ENCODE data around the gene STEAP3. TPM values are rescaled to one million over a fixed set of nuclear protein-coding genes. Genes with fewer than 3 reads are reported as not detected.

The STEAP3 gene
- polyA plus RNA-seq, 2 of the 4 experiments (the other 2 are of a cell fraction), result 23.5 to 30.2 TPM

- CTCF ChIA-PET, result interaction anchor here (0.6 to 3.7 kb wide), 6 partner anchors 8 to 343 kb away, joined by 3 to 17 read pairs (median 3); no protein-coding TSS in a partner anchor
- POLR2A ChIA-PET, result no interaction called here
- Histone ChIP-seq H3K4me3 (no peak overlapping the region), H3K9me3 (no peaks in the 10 kb centered on the region), H3K27ac (no peak overlapping the region), H3K4me2 (no peak overlapping the region), H3K4me1 (peaks cover 13% of the 10 kb centered on the region)
- WGBS (ENCODE audit: missing lambda C conversion rate), result 92% methylated on average over 9 of the region's 9 CpGs
- no peak for FAIRE-seq
- no peak for TF ChIP-seq RAD21 (conservative IDR thresholded peaks at IDR 0.05 in 1 of 2, IDR thresholded peaks at IDR 0.05 in 1 of 2)
- TF ChIP-seq RFX5 (IDR thresholded peaks at IDR 0.05), result no peak
- TF ChIP-seq JUNB (IDR thresholded peaks at IDR 0.05), result no peak
- TF ChIP-seq MAFK (IDR thresholded peaks at IDR 0.05; ENCODE audit: partially characterized antibody), result no peak
- TF ChIP-seq RNF2 (IDR thresholded peaks at IDR 0.05; ENCODE audit: borderline replicate concordance, low read depth), result no peak
- no peak for TF ChIP-seq MYC (IDR thresholded peaks at IDR 0.05; ENCODE audit: borderline replicate concordance, low read length)
- TF ChIP-seq POLR2AphosphoS2 (conservative IDR thresholded peaks at IDR 0.05; ENCODE audit: low read length), result no peak
- no peak for TF ChIP-seq HOXB5 (CRISPR knock-in tag; IDR thresholded peaks at IDR 0.05)
- TF ChIP-seq HOXB13 (CRISPR knock-in tag; IDR thresholded peaks at IDR 0.05; ENCODE audit: low read depth), result no peak
- TF ChIP-seq SREBF2 (IDR thresholded peaks at IDR 0.05), result no peak
- no peak for TF ChIP-seq POLR2A (IDR thresholded peaks at IDR 0.05; ENCODE audit: low read length)
- TF ChIP-seq CTCF (IDR thresholded peaks at IDR 0.05), result no peak
- TF ChIP-seq ZSCAN20 (CRISPR knock-in tag; IDR thresholded peaks at IDR 0.05), result no peak
- no peak for TF ChIP-seq PHF8 (IDR thresholded peaks at IDR 0.05; ENCODE audit: borderline replicate concordance, low read depth)
- no peak for TF ChIP-seq GATA3 (IDR thresholded peaks at IDR 0.05; ENCODE audit: borderline replicate concordance)
- TF ChIP-seq FOSL2 (IDR thresholded peaks at IDR 0.05), result no peak
- no peak for TF ChIP-seq FOSL2 (CRISPR knock-in tag; IDR thresholded peaks at IDR 0.05)
- no peak for TF ChIP-seq RARB (CRISPR knock-in tag; IDR thresholded peaks at IDR 0.05)
- TF ChIP-seq, protein P1, sequence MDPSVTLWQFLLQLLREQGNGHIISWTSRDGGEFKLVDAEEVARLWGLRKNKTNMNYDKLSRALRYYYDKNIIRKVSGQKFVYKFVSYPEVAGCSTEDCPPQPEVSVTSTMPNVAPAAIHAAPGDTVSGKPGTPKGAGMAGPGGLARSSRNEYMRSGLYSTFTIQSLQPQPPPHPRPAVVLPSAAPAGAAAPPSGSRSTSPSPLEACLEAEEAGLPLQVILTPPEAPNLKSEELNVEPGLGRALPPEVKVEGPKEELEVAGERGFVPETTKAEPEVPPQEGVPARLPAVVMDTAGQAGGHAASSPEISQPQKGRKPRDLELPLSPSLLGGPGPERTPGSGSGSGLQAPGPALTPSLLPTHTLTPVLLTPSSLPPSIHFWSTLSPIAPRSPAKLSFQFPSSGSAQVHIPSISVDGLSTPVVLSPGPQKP (IDR thresholded peaks at IDR 0.05; ENCODE audit: low read depth, low read length), result no peak
- ATAC-seq, result no peak
- DNase-seq (ENCODE audit: low read depth in 1 of 2, low spot score in 1 of 2), result no peak
Observed at GRCh38 chr2:119225926-119226325, 2.3 kb downstream of the STEAP3 start.

- no peak for ATAC-seq
- no peaks in the 10 kb centered on the region for H3K9me3 ChIP-seq
- CTCF ChIA-PET, result interaction anchor here (1.3 to 3.7 kb wide), 3 partner anchors 38 to 64 kb away, joined by 3 to 17 read pairs (median 5); no protein-coding TSS in a partner anchor
- TF ChIP-seq FOSL2 (IDR thresholded peaks at IDR 0.05) (no peak), FOSL2 (CRISPR knock-in tag; IDR thresholded peaks at IDR 0.05) (no peak), KDM1A (IDR thresholded peaks at IDR 0.05; ENCODE audit: low read depth) (no peak), HDAC2 (IDR thresholded peaks at IDR 0.05) (no peak), GATA3 (IDR thresholded peaks at IDR 0.05; ENCODE audit: borderline replicate concordance) (no peak), BHLHE40 (IDR thresholded peaks at IDR 0.05; ENCODE audit: low read depth, low read length) (no peak), CEBPB (IDR thresholded peaks at IDR 0.05) (no peak), RCOR1 (IDR thresholded peaks at IDR 0.05; ENCODE audit: low read depth, low read length) (no peak), EHMT2 (IDR thresholded peaks at IDR 0.05; ENCODE audit: low read depth) (no peak)
- TF ChIP-seq, protein P2, sequence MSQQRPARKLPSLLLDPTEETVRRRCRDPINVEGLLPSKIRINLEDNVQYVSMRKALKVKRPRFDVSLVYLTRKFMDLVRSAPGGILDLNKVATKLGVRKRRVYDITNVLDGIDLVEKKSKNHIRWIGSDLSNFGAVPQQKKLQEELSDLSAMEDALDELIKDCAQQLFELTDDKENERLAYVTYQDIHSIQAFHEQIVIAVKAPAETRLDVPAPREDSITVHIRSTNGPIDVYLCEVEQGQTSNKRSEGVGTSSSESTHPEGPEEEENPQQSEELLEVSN (IDR thresholded peaks at IDR 0.05; ENCODE audit: borderline replicate concordance, low read depth), result no peak
- TF ChIP-seq, protein P3, sequence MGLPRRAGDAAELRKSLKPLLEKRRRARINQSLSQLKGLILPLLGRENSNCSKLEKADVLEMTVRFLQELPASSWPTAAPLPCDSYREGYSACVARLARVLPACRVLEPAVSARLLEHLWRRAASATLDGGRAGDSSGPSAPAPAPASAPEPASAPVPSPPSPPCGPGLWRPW (IDR thresholded peaks at IDR 0.05), result no peak
- TF ChIP-seq, protein P4, sequence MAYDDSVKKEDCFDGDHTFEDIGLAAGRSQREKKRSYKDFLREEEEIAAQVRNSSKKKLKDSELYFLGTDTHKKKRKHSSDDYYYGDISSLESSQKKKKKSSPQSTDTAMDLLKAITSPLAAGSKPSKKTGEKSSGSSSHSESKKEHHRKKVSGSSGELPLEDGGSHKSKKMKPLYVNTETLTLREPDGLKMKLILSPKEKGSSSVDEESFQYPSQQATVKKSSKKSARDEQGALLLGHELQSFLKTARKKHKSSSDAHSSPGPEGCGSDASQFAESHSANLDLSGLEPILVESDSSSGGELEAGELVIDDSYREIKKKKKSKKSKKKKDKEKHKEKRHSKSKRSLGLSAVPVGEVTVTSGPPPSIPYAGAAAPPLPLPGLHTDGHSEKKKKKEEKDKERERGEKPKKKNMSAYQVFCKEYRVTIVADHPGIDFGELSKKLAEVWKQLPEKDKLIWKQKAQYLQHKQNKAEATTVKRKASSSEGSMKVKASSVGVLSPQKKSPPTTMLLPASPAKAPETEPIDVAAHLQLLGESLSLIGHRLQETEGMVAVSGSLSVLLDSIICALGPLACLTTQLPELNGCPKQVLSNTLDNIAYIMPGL (CRISPR knock-in tag; IDR thresholded peaks at IDR 0.05; ENCODE audit: borderline replicate concordance), result no peak
- TF ChIP-seq, protein P5, sequence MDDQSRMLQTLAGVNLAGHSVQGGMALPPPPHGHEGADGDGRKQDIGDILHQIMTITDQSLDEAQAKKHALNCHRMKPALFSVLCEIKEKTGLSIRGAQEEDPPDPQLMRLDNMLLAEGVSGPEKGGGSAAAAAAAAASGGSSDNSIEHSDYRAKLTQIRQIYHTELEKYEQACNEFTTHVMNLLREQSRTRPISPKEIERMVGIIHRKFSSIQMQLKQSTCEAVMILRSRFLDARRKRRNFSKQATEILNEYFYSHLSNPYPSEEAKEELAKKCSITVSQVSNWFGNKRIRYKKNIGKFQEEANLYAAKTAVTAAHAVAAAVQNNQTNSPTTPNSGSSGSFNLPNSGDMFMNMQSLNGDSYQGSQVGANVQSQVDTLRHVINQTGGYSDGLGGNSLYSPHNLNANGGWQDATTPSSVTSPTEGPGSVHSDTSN (IDR thresholded peaks at IDR 0.05), result no peak
- no peak for DNase-seq (ENCODE audit: low read depth in 1 of 2, low spot score in 1 of 2)
- peaks cover 13% of the 10 kb centered on the region for H3K4me1 ChIP-seq
- H3K4me3 ChIP-seq, result no peak overlapping the region
- no peak for FAIRE-seq
- WGBS (ENCODE audit: missing lambda C conversion rate), result 96% methylated on average over 12 of the region's 12 CpGs
- no peak overlapping the region for H3K27ac ChIP-seq
- no peak overlapping the region for H3K4me2 ChIP-seq
- POLR2A ChIA-PET, result no interaction called here
Observed at GRCh38 chr2:119227346-119227745, 3.7 kb downstream of the STEAP3 start.

Measured in A549 (cell line).